Measurements from ENCODE around the gene POLA2. TPM values are rescaled to one million over a fixed set of nuclear protein-coding genes. Genes with fewer than 3 reads are reported as not detected.

The POLA2 gene
- polyA plus RNA-seq, 3 donors, result 4.0 to 8.3 (median 5.2) TPM

GRCh38 chr11:65251476-65251875, 10.3 kb upstream of the POLA2 start:
- Histone ChIP-seq H4K20me1 (ENCODE audit: insufficient read depth, low read length) (no peaks in the 10 kb centered on the region), H3K4me2 (replicated peaks; ENCODE audit: extremely low read depth, low read length, poor library complexity, severe bottlenecking) (no peak overlapping the region), H3K36me3 (replicated peaks in 1 of 2; ENCODE audit: control insufficient read depth in 1 of 2, insufficient read depth in 2 of 2, low read length in 2 of 2) (no peaks in the 10 kb centered on the region), H3K79me2 (ENCODE audit: insufficient read depth, low read length) (no peaks in the 10 kb centered on the region), H3K4me1 (ENCODE audit: control insufficient read depth in 1 of 2, insufficient read depth in 2 of 2, low read length in 2 of 2) (no peaks in the 10 kb centered on the region), H3K27ac (ENCODE audit: low read depth in 1 of 2, low read length in 2 of 2) (no peak overlapping the region), H3K4me3 (replicated peaks in 1 of 3; ENCODE audit: low read depth in 2 of 3, low read length in 3 of 3) (no peak overlapping the region), H3K9me3 (replicated peaks in 1 of 2; ENCODE audit: control insufficient read depth in 1 of 2, insufficient read depth in 1 of 2, low read length in 2 of 2) (no peaks in the 10 kb centered on the region), H3K9ac (ENCODE audit: insufficient read depth, low read length, poor library complexity, severe bottlenecking) (no peak overlapping the region), H2AFZ (ENCODE audit: insufficient read depth, low read depth, low read length, poor library complexity, severe bottlenecking) (no peak overlapping the region), H3K27me3 (ENCODE audit: control insufficient read depth in 2 of 2, insufficient read depth in 2 of 2, low read length in 2 of 2) (no peaks in the 10 kb centered on the region)
- no peak overlapping the region for H3K27ac Mint-ChIP-seq
- H3K36me3 Mint-ChIP-seq, result no peaks in the 10 kb centered on the region
- intact Hi-C loops (cut with micrococcal nuclease), result loop anchor here (5.0 to 10.0 kb wide), 2 partner anchors 44 to 47 kb away; no protein-coding TSS in a partner anchor
- H3K9me3 Mint-ChIP-seq, result peaks cover 0 to 2% (median 0%) of the 10 kb centered on the region in 7 donors
- no peak overlapping the region for H3K4me3 Mint-ChIP-seq
- DNase-seq, result no peak
- 75% methylated on average over 6 of the region's 9 CpGs for WGBS (ENCODE audit: insufficient coverage)
- peaks cover 1 to 6% (median 6%) of the 10 kb centered on the region in 3 donors for H3K27me3 Mint-ChIP-seq (ENCODE audit: low read depth in 3 of 3)
- no peak for TF ChIP-seq CTCF (IDR thresholded peaks at IDR 0.05)
- no peaks in the 10 kb centered on the region for H3K4me1 Mint-ChIP-seq

GRCh38 chr11:65254724-65255123, 7.0 kb upstream of the POLA2 start:
- no peaks in the 10 kb centered on the region for H3K36me3 Mint-ChIP-seq
- WGBS (ENCODE audit: insufficient coverage), result 100% methylated on average over 1 of the region's 6 CpGs
- H3K4me3 Mint-ChIP-seq, result peak overlapping the region in 1 of 2 donors; percentile 9
- H3K9me3 ChIP-seq (replicated peaks in 1 of 2; ENCODE audit: control insufficient read depth in 1 of 2, insufficient read depth in 1 of 2, low read length in 2 of 2), result no peaks in the 10 kb centered on the region
- TF ChIP-seq CTCF (IDR thresholded peaks at IDR 0.05), result no peak
- no peak overlapping the region for H3K27ac Mint-ChIP-seq
- H3K4me2 ChIP-seq (replicated peaks; ENCODE audit: extremely low read depth, low read length, poor library complexity, severe bottlenecking), result no peak overlapping the region
- no peak overlapping the region for H3K27ac ChIP-seq (ENCODE audit: low read depth in 1 of 2, low read length in 2 of 2)
- H2AFZ ChIP-seq (ENCODE audit: insufficient read depth, low read depth, low read length, poor library complexity, severe bottlenecking), result no peak overlapping the region
- no peaks in the 10 kb centered on the region for H3K36me3 ChIP-seq (replicated peaks in 1 of 2; ENCODE audit: control insufficient read depth in 1 of 2, insufficient read depth in 2 of 2, low read length in 2 of 2)
- H3K9me3 Mint-ChIP-seq, result peaks cover 0 to 3% (median 0%) of the 10 kb centered on the region in 7 donors
- intact Hi-C loops (cut with micrococcal nuclease), result loop anchor here (5.0 to 10.0 kb wide), 2 partner anchors 47 to 50 kb away; no protein-coding TSS in a partner anchor
- H3K4me1 Mint-ChIP-seq, result no peaks in the 10 kb centered on the region
- H3K4me1 ChIP-seq (ENCODE audit: control insufficient read depth in 1 of 2, insufficient read depth in 2 of 2, low read length in 2 of 2), result no peaks in the 10 kb centered on the region
- no peaks in the 10 kb centered on the region for H3K27me3 ChIP-seq (ENCODE audit: control insufficient read depth in 2 of 2, insufficient read depth in 2 of 2, low read length in 2 of 2)
- no peaks in the 10 kb centered on the region for H3K79me2 ChIP-seq (ENCODE audit: insufficient read depth, low read length)
- peaks cover 3 to 6% (median 6%) of the 10 kb centered on the region in 3 donors for H3K27me3 Mint-ChIP-seq (ENCODE audit: low read depth in 3 of 3)
- DNase-seq, result no peak
- H4K20me1 ChIP-seq (ENCODE audit: insufficient read depth, low read length), result no peaks in the 10 kb centered on the region
- H3K9ac ChIP-seq (ENCODE audit: insufficient read depth, low read length, poor library complexity, severe bottlenecking), result no peak overlapping the region
- H3K4me3 ChIP-seq (replicated peaks in 1 of 3; ENCODE audit: low read depth in 2 of 3, low read length in 3 of 3), result no peak overlapping the region
